ENCODE data around the gene CPE. TPM values are rescaled to one million over a fixed set of nuclear protein-coding genes. Genes with fewer than 3 reads are reported as not detected.

The CPE gene
- polyA plus RNA-seq, 1 of the 3 experiments (the other 2 are of a cell fraction) = 18.2 TPM

DNA sequence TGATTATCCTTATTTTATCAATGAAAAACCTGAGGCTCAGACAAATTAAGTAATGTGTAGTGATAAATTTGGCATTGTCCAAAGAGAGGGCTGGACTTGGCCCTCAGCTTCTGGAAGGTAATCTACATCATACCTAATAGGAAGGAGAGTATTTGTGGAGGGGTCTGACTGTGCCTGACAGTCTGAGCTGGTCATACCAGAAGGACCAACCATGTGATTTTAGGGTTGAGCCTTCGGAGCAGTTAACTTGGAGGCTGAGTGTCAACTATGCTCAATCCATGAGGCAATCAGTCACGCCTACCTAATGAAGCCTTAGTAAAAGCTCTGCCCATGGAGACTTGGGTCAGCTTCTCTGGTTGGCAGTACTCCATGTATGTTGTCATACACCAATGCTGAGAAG, 136.4 kb downstream of the CPE start:
- Histone ChIP-seq H3K9ac (no peak overlapping the region), H3K79me2 (ENCODE audit: insufficient read depth) (no peaks in the 10 kb centered on the region), H2AFZ (ENCODE audit: low read depth) (no peak overlapping the region), H4K20me1 (ENCODE audit: insufficient read depth) (no peaks in the 10 kb centered on the region), H3K27me3 (ENCODE audit: insufficient read depth) (no peaks in the 10 kb centered on the region), H3K36me3 (replicated peaks in 1 of 2; ENCODE audit: control insufficient read depth in 1 of 2, insufficient read depth in 2 of 2, low read length in 1 of 2) (no peaks in the 10 kb centered on the region), H3F3A (replicated peaks; ENCODE audit: insufficient read depth) (no peaks in the 10 kb centered on the region), H3K4me2 (no peak overlapping the region), H3K9me2 (no peaks in the 10 kb centered on the region), H3K9me3 (no peaks in the 10 kb centered on the region), H3K27ac (ENCODE audit: low read depth in 2 of 2, low read length in 1 of 2) (no peak overlapping the region), H3K4me1 (ENCODE audit: control insufficient read depth in 1 of 2, insufficient read depth in 2 of 2, low read depth in 1 of 2, low read length in 1 of 2) (peaks cover 0 to 8% of the 10 kb centered on the region in 2 experiments; a peak in 2 of 4 replicates), H3K4me3 (ENCODE audit: low read depth in 2 of 2, low read length in 1 of 2) (no peak overlapping the region)
- no peak for DNase-seq
- POLR2A ChIA-PET = no interaction called here
- CTCF ChIA-PET = interaction anchor here (0.8 to 0.9 kb wide), 2 partner anchors 159 to 577 kb away, joined by 3 read pairs; no protein-coding TSS in a partner anchor
- TF ChIP-seq, protein P1, sequence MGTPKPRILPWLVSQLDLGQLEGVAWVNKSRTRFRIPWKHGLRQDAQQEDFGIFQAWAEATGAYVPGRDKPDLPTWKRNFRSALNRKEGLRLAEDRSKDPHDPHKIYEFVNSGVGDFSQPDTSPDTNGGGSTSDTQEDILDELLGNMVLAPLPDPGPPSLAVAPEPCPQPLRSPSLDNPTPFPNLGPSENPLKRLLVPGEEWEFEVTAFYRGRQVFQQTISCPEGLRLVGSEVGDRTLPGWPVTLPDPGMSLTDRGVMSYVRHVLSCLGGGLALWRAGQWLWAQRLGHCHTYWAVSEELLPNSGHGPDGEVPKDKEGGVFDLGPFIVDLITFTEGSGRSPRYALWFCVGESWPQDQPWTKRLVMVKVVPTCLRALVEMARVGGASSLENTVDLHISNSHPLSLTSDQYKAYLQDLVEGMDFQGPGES (IDR thresholded peaks at IDR 0.05; ENCODE audit: low read depth, low read length) = no peak
- no peak for TF ChIP-seq RAD21 (IDR thresholded peaks at IDR 0.05; ENCODE audit: low read length)
- TF ChIP-seq TCF12 (IDR thresholded peaks at IDR 0.05) = no peak
- no peak for TF ChIP-seq MEF2A (IDR thresholded peaks at IDR 0.05; ENCODE audit: borderline replicate concordance, low read depth)
- 35% methylated on average over 2 of the region's 2 CpGs for WGBS (ENCODE audit: low lambda C conversion rate)

DNA sequence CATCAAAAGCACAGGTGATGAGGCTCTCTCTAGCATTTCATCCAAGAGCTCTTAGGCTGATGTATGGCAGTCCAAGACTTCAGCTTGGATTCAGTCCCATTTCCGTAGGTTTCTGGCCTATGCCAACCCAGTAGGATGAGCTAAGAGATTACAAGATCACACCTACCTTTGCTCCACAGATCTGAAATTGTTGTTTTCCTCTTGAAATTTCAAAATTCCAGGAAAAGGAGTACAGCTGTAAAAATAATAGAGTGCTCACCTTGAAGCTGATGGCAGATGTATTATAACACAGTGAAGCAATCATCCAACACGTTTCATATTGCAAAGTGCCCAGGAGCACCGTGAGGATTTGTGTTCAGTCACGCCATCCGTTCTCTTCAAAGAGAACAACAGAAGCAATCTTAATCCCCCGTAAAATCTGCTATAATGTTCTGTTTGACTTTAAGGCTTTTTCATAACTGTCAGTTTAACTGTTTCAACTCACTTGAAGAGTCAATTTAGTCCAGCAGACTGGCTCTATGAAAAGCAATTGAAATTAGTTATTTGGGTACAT, 137.5 kb downstream of the CPE start:
- CTCF ChIA-PET = no interaction called here

More for the DNA sequence above, 137.5 kb downstream of the CPE start:
- Histone ChIP-seq H4K20me1 (ENCODE audit: insufficient read depth) (no peaks in the 10 kb centered on the region), H2AFZ (ENCODE audit: low read depth) (no peak overlapping the region), H3K4me1 (ENCODE audit: control insufficient read depth in 1 of 2, insufficient read depth in 2 of 2, low read depth in 1 of 2, low read length in 1 of 2) (peaks cover 0 to 8% of the 10 kb centered on the region in 2 experiments; a peak in 2 of 4 replicates), H3K4me2 (no peak overlapping the region), H3K79me2 (ENCODE audit: insufficient read depth) (no peaks in the 10 kb centered on the region), H3K27ac (ENCODE audit: low read depth in 2 of 2, low read length in 1 of 2) (no peak overlapping the region), H3K4me3 (ENCODE audit: low read depth in 2 of 2, low read length in 1 of 2) (no peak overlapping the region), H3K36me3 (replicated peaks in 1 of 2; ENCODE audit: control insufficient read depth in 1 of 2, insufficient read depth in 2 of 2, low read length in 1 of 2) (no peaks in the 10 kb centered on the region), H3F3A (replicated peaks; ENCODE audit: insufficient read depth) (no peaks in the 10 kb centered on the region), H3K9me3 (no peaks in the 10 kb centered on the region), H3K9ac (no peak overlapping the region), H3K27me3 (ENCODE audit: insufficient read depth) (no peaks in the 10 kb centered on the region), H3K9me2 (no peaks in the 10 kb centered on the region)
- POLR2A ChIA-PET = no interaction called here
- WGBS (ENCODE audit: low lambda C conversion rate) = 57% methylated on average over 6 of the region's 6 CpGs
- DNase-seq = no peak
- TF ChIP-seq MEF2A (IDR thresholded peaks at IDR 0.05; ENCODE audit: borderline replicate concordance, low read depth) (no peak), NRF1 (IDR thresholded peaks at IDR 0.05; ENCODE audit: low read depth, low read length) (no peak), ELF1 (IDR thresholded peaks at IDR 0.05) (no peak), RXRA (IDR thresholded peaks at IDR 0.05; ENCODE audit: borderline replicate concordance, low read depth) (no peak), FOSL2 (IDR thresholded peaks at IDR 0.05; ENCODE audit: borderline replicate concordance, low read depth) (no peak), CHD2 (IDR thresholded peaks at IDR 0.05; ENCODE audit: low read length, partially characterized antibody) (no peak)
- TF ChIP-seq, protein P2, sequence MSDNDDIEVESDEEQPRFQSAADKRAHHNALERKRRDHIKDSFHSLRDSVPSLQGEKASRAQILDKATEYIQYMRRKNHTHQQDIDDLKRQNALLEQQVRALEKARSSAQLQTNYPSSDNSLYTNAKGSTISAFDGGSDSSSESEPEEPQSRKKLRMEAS (IDR thresholded peaks at IDR 0.05; ENCODE audit: low read depth) = no peak
- TF ChIP-seq, protein P3, sequence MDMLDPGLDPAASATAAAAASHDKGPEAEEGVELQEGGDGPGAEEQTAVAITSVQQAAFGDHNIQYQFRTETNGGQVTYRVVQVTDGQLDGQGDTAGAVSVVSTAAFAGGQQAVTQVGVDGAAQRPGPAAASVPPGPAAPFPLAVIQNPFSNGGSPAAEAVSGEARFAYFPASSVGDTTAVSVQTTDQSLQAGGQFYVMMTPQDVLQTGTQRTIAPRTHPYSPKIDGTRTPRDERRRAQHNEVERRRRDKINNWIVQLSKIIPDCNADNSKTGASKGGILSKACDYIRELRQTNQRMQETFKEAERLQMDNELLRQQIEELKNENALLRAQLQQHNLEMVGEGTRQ (IDR thresholded peaks at IDR 0.05; ENCODE audit: borderline replicate concordance, low read depth, low read length) = no peak
- TF ChIP-seq, protein P1 (IDR thresholded peaks at IDR 0.05; ENCODE audit: low read depth, low read length) = no peak
